ENCODE data around the gene OLIG2.

The OLIG2 gene

DNA sequence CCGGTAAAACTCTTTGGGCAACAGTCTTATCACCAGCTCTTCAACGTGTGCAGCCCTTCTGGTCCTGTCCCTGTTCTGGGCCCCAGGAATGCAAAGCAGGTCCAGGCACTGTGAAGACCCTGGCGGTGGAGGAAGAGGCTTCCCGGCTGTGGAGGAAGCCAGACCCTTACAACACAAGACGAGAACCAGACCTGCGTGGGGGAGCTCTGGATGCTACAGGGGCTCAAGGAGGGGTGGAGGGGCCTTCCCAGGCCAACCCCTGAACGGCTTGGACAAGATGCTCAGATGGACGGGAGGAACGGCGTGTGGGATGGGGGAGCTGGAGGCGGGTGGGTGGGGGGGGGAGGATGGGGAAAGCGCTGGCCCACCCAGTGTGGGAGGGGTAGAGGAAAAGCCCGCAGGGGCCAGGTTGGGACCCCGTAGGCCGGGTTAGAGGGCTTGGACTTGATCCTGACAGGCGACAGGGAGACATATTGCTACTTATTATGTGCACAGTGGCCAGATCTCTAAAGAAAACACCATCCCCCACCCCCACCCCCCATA lies 5.1 kb upstream of the OLIG2 start:
- no peak for DNase-seq

GRCh38 chr21:33021150-33021549 lies 4.6 kb upstream of the OLIG2 start:
- DNase-seq = no peak

DNA sequence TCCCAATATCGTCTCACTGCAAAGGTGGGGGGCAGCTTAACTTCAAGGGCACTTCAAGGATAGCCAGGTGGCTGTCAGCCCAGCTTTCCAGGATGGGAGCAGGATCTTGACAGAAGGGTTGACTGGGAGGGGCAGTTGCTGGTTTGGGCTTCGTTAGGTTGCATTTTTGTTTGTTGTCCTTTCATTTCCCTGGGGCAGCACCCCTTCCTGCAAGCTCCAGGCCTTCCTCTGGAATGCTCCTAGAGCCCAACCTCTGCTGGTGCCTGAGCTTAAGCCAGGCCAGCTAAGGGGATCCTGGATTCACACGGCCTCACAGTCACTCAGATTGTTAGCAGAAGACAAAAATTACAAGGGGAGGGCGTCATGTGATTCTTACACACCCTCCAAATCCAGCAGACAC lies 4.1 kb upstream of the OLIG2 start:
- DNase-seq = no peak

- DNase-seq = no peak
These were observed 3.3 kb upstream of the OLIG2 start for GRCh38 chr21:33022489-33022827.

DNA sequence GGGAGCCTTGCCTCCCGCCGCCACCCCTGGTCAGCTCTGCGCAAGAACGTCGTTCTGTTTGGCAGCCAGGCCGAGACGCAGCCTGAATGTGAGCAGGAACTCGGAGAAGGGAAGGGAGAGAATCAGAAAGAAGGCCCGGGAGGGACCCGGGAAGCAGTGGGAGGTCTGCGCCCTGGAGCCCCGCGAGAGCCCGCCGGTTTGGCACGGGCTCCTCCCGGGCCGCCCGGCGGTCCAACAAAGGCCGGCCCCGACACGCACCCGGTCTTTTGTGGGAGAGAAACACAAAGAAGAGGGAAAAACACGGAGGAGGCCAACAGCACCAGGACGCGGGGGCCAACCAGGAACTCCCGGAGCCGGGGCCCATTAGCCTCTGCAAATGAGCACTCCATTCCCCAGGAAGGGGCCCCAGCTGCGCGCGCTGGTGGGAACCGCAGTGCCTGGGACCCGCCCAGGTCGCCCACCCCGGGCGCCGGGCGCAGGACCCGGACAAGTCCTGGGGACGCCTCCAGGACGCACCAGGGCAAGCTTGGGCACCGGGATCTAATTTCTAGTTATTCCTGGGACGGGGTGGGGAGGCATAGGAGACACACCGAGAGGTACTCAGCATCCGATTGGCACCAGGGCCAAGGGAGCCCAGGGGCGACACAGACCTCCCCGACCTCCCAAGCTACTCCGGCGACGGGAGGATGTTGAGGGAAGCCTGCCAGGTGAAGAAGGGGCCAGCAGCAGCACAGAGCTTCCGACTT lies 2.7 kb upstream of the OLIG2 start:
- no peak for DNase-seq

DNA sequence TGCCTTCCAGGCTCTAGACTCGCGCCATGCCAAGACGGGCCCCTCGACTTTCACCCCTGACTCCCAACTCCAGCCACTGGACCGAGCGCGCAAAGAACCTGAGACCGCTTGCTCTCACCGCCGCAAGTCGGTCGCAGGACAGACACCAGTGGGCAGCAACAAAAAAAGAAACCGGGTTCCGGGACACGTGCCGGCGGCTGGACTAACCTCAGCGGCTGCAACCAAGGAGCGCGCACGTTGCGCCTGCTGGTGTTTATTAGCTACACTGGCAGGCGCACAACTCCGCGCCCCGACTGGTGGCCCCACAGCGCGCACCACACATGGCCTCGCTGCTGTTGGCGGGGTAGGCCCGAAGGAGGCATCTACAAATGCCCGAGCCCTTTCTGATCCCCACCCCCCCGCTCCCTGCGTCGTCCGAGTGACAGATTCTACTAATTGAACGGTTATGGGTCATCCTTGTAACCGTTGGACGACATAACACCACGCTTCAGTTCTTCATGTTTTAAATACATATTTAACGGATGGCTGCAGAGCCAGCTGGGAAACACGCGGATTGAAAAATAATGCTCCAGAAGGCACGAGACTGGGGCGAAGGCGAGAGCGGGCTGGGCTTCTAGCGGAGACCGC lies 2.0 kb upstream of the OLIG2 start:
- DNase-seq = peak in 1 of 2 experiments; percentile 31

GRCh38 chr21:33024201-33025103 lies 1.3 kb upstream of the OLIG2 start:
- peak in 1 of 2 experiments; percentile 20 for DNase-seq

DNA sequence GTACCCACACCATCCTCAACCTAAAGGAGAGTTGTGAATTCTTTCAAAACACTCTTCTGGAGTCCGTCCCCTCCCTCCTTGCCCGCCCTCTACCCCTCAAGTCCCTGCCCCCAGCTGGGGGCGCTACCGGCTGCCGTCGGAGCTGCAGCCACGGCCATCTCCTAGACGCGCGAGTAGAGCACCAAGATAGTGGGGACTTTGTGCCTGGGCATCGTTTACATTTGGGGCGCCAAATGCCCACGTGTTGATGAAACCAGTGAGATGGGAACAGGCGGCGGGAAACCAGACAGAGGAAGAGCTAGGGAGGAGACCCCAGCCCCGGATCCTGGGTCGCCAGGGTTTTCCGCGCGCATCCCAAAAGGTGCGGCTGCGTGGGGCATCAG lies 638 bp upstream of the OLIG2 start:
- DNase-seq = peak in 1 of 2 experiments; percentile 18

DNA sequence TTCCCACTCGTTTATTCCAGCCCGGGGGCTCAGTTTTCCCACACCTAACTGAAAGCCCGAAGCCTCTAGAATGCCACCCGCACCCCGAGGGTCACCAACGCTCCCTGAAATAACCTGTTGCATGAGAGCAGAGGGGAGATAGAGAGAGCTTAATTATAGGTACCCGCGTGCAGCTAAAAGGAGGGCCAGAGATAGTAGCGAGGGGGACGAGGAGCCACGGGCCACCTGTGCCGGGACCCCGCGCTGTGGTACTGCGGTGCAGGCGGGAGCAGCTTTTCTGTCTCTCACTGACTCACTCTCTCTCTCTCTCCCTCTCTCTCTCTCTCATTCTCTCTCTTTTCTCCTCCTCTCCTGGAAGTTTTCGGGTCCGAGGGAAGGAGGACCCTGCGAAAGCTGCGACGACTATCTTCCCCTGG lies 716 bp downstream of the OLIG2 start:
- no peak for DNase-seq

- peak in 1 of 2 experiments; percentile 19 for DNase-seq
These were observed 1.2 kb downstream of the OLIG2 start for GRCh38 chr21:33026878-33027400.

- DNase-seq = peak in 1 of 2 experiments; percentile 11
These were observed 1.9 kb downstream of the OLIG2 start for GRCh38 chr21:33027401-33028286.

DNA sequence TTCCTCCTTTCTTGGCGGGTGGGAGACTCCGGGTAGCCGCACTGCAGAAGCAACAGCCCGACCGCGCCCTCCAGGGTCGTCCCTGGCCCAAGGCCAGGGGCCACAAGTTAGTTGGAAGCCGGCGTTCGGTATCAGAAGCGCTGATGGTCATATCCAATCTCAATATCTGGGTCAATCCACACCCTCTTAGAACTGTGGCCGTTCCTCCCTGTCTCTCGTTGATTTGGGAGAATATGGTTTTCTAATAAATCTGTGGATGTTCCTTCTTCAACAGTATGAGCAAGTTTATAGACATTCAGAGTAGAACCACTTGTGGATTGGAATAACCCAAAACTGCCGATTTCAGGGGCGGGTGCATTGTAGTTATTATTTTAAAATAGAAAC lies 2.5 kb downstream of the OLIG2 start:
- DNase-seq = no peak

DNA sequence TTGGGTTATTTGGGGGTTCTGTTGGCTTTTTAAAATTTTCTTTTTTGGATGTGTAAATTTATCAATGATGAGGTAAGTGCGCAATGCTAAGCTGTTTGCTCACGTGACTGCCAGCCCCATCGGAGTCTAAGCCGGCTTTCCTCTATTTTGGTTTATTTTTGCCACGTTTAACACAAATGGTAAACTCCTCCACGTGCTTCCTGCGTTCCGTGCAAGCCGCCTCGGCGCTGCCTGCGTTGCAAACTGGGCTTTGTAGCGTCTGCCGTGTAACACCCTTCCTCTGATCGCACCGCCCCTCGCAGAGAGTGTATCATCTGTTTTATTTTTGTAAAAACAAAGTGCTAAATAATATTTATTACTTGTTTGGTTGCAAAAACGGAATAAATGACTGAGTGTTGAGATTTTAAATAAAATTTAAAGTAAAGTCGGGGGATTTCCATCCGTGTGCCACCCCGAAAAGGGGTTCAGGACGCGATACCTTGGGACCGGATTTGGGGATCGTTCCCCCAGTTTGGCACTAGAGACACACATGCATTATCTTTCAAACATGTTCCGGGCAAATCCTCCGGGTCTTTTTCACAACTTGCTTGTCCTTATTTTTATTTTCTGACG lies 3.1 kb downstream of the OLIG2 start:
- DNase-seq = peak in 1 of 2 experiments; percentile 39

DNA sequence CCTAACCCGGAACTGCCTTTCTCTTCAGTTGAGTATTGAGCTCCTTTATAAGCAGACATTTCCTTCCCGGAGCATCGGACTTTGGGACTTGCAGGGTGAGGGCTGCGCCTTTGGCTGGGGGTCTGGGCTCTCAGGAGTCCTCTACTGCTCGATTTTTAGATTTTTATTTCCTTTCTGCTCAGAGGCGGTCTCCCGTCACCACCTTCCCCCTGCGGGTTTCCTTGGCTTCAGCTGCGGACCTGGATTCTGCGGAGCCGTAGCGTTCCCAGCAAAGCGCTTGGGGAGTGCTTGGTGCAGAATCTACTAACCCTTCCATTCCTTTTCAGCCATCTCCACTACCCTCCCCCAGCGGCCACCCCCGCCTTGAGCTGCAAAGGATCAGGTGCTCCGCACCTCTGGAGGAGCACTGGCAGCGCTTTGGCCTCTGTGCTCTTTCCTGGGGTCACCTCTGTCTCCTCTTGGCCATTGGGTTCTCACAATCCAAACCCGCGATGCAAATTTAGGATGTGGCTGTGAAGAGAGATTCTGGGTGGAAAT lies 3.7 kb downstream of the OLIG2 start:
- DNase-seq = no peak

GRCh38 chr21:33029975-33030461 lies 4.3 kb downstream of the OLIG2 start:
- no peak for DNase-seq

GRCh38 chr21:33030633-33031032 lies 4.9 kb downstream of the OLIG2 start:
- no peak for DNase-seq

GRCh38 chr21:33031152-33031911 lies 5.6 kb downstream of the OLIG2 start:
- no peak for DNase-seq

DNA sequence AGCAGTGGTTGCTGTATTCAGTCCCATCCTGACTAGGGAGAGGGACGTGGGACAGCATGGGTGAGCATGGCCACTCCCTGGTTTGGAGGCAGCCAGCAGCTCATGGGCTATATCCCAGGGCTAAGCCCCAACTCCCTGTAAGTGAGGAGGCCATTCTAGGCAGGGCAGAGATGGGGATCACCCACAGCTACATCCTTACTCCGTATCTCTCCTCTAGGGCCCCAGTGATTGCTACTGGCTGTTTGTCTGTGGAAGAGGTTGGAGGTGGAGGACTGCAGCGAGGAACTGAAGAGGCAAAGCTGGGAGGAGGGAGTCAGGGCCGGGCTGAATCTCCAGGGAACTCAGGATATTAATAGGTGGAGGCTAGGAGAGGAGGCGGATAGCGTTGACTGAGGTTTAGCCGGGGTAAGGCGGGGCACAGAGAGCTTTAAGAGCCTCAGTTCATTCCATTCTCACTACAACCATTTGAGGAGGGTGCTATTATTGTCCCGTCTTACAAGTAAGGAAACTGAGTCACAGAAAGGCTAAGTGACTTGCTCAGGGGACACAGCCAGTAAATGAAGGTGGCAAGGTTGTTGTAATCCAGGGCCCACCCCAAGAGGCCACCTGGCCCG lies 6.8 kb downstream of the OLIG2 start:
- DNase-seq = no peak

DNA sequence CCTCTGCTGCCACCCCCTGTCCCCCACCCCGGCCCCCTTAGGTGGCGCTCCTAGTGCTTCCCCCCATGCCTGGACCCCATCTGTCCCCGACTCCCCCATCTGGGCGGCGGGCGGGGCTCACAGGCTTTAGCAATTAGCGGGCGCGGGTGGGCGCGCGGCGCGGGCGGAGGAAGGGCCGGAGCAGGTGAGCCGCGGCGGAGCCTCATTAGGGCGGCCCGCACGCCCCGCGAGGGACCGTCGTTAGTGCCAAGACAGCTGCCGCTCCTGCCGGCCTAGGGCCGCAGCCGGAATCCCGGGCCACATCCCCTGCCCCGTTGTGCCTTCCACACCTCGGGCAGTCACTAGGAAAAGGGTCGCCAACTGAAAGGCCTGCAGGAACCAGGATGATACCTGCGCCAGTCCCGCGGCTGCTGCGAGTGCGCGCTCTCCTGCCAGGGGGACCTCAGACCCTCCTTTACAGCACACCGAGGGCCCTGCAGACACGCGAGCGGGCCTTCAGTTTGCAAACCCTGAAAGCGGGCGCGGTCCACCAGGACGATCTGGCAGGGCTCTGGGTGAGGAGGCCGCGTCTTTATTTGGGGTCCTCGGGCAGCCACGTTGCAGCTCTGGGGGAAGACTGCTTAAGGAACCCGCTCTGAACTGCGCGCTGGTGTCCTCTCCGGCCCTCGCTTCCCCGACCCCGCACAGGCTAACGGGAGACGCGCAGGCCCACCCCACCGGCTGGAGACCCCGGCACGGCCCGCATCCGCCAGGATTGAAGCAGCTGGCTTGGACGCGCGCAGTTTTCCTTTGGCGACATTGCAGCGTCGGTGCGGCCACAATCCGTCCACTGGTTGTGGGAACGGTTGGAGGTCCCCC lies 7.6 kb downstream of the OLIG2 start:
- DNase-seq = no peak

Measured in activated CD4-positive, alpha-beta T cell treated with anti-CD3 and anti-CD28 coated beads, Interleukin-2, amount 50 U/mL, for 48 hours (primary cell).